Measurements from ENCODE around the gene CCL20.

The CCL20 gene

GRCh38 chr2:227804975-227805374 is 8.7 kb upstream of the CCL20 start:
- no peak for DNase-seq

- DNase-seq, result peak; percentile 59
Measured at GRCh38 chr2:227805578-227805977, 8.1 kb upstream of the CCL20 start.

- DNase-seq, result no peak
Measured at GRCh38 chr2:227808936-227809335, 4.7 kb upstream of the CCL20 start.

- DNase-seq, result no peak
Measured at GRCh38 chr2:227812001-227812400, 1.6 kb upstream of the CCL20 start.

GRCh38 chr2:227813229-227813561 is 447 bp upstream of the CCL20 start:
- DNase-seq, result no peak

- DNase-seq, result no peak
Measured at GRCh38 chr2:227815066-227815465, 1.4 kb downstream of the CCL20 start.

GRCh38 chr2:227816507-227817294 is 3.1 kb downstream of the CCL20 start:
- no peak for DNase-seq

- DNase-seq, result no peak
Measured at GRCh38 chr2:227817336-227817735, 3.7 kb downstream of the CCL20 start.

- DNase-seq, result peak; percentile 80
Measured at GRCh38 chr2:227817850-227818674, 4.4 kb downstream of the CCL20 start.

GRCh38 chr2:227818675-227819397 is 5.2 kb downstream of the CCL20 start:
- DNase-seq, result peak; percentile 10

GRCh38 chr2:227819398-227819697 is 5.7 kb downstream of the CCL20 start:
- no peak for DNase-seq

- no peak for DNase-seq
Measured at GRCh38 chr2:227821043-227821942, 7.7 kb downstream of the CCL20 start.

- DNase-seq, result no peak
Measured at GRCh38 chr2:227822416-227823003, 8.9 kb downstream of the CCL20 start.

GRCh38 chr2:227823922-227824321 is 10.3 kb downstream of the CCL20 start:
- DNase-seq, result no peak

GRCh38 chr2:227824711-227825110 is 11.1 kb downstream of the CCL20 start:
- DNase-seq, result no peak

- DNase-seq, result peak; percentile 42
Measured at GRCh38 chr2:227826019-227826521, 12.4 kb downstream of the CCL20 start.

- peak; percentile 16 for DNase-seq
Measured at GRCh38 chr2:227826563-227826962, 12.9 kb downstream of the CCL20 start.

- DNase-seq, result no peak
Measured at GRCh38 chr2:227827143-227827542, 13.5 kb downstream of the CCL20 start.

GRCh38 chr2:227828477-227828912 is 14.9 kb downstream of the CCL20 start:
- DNase-seq, result no peak

GRCh38 chr2:227829337-227829736 is 15.7 kb downstream of the CCL20 start:
- DNase-seq, result no peak

GRCh38 chr2:227834423-227834822 is 20.8 kb downstream of the CCL20 start:
- DNase-seq, result no peak

All from CD4-positive, alpha-beta T cell treated with Interleukin-6 for 4 hours (primary cell).